H1 (cell line): Measurements from ENCODE around the gene FAM171A1. TPM values are rescaled to one million over a fixed set of nuclear protein-coding genes. Genes with fewer than 3 reads are reported as not detected.

Experiments
- CTCF ChIA-PET: fragments of 300-600 bp; sonication (Branson Sonifier 250); formaldehyde crosslinking; loops from one replicate; lab custom pipeline; 2021; ENCODE audit not compliant: partially characterized antibody; lab: Charles Lee
- POLR2A ChIA-PET: fragments of 300-600 bp; sonication (Branson Sonifier 250); formaldehyde crosslinking; loops from one replicate; lab custom pipeline; 2021; ENCODE audit warnings: inconsistent platforms; ENCODE audit not compliant: partially characterized antibody; lab: Charles Lee
- DNase-seq, 2 experiments: peaks; one replicate each; pipeline versions ENCODE4 v3.0.0 to v3.0.0-alpha.2; 2010 to 2022; ENCODE audit warnings: low spot score in 2 of 2, low read depth in 1 of 2, mixed read lengths in 1 of 2
- FAIRE-seq: peaks from 2 replicates; lab custom pipeline; 2011; peaks lifted over from hg19 to GRCh38; lab: Jason Lieb, UNC
- H2AFZ ChIP-seq: 2 replicates; pipeline ENCODE4 v1.8.1; 2012; ENCODE audit warnings: low read length, inconsistent platforms
- H2AK5ac ChIP-seq: 2 replicates; pipeline ENCODE4 v1.6.1; 2013; ENCODE audit warnings: low read depth, low read length
- H2BK120ac ChIP-seq: replicated peaks from 2 replicates; pipeline ENCODE3; 2013; ENCODE audit warnings: low read depth, low read length, inconsistent platforms
- H2BK12ac ChIP-seq: 2 replicates; pipeline ENCODE4 v1.6.1; 2013; ENCODE audit warnings: low read depth, low read length
- H2BK15ac ChIP-seq: 2 replicates; pipeline ENCODE4 v1.6.1; 2013; ENCODE audit warnings: low read length
- H2BK20ac ChIP-seq: 2 replicates; pipeline ENCODE4 v1.6.1; 2013; ENCODE audit warnings: low read length
- H2BK5ac ChIP-seq: 2 replicates; pipeline ENCODE4 v1.6.1; 2013; ENCODE audit warnings: low read depth, low read length
- H3K14ac ChIP-seq: 2 replicates; pipeline ENCODE4 v1.6.1; 2013; ENCODE audit warnings: inconsistent platforms; ENCODE audit not compliant: insufficient read length
- H3K18ac ChIP-seq: 2 replicates; pipeline ENCODE4 v1.6.1; 2013; ENCODE audit warnings: low read length; ENCODE audit errors: extremely low read depth
- H3K23ac ChIP-seq: 2 replicates; pipeline ENCODE4 v1.6.1; 2013; ENCODE audit warnings: inconsistent platforms; ENCODE audit not compliant: insufficient read length
- H3K23me2 ChIP-seq: 2 replicates; pipeline ENCODE4 v1.6.1; 2013; ENCODE audit warnings: low read depth, low read length
- H3K27ac ChIP-seq: 2 replicates; pipeline ENCODE4 v1.6.1; 2011; ENCODE audit warnings: low read depth, low read length, inconsistent platforms
- H3K27me3 ChIP-seq, 4 experiments: replicated peaks in 1 of 4; 1 replicate in 1 of 4; 2 replicates in 3 of 4; pipeline versions ENCODE4 v1.6.1 to v1.8.1; 2011 to 2013; ENCODE audit warnings: low read length in 3 of 4, mild to moderate bottlenecking in 3 of 4, inconsistent platforms in 2 of 4, mixed read lengths in 2 of 4, moderate library complexity in 1 of 4; ENCODE audit not compliant: control insufficient read depth in 3 of 4, insufficient read depth in 3 of 4; ENCODE audit errors: extremely low read depth in 1 of 4
- H3K36me3 ChIP-seq, 4 experiments: 2 replicates each; pipeline versions ENCODE4 v1.6.1 to v1.8.1; 2011 to 2013; ENCODE audit warnings: mild to moderate bottlenecking in 4 of 4, low read length in 3 of 4, moderate library complexity in 2 of 4, control low read depth in 1 of 4, inconsistent platforms in 1 of 4; ENCODE audit not compliant: insufficient read depth in 4 of 4, control insufficient read depth in 2 of 4
- H3K4ac ChIP-seq: replicated peaks from 2 replicates; pipeline ENCODE3; 2013; ENCODE audit warnings: low read length, low read depth, mixed read lengths, inconsistent platforms; ENCODE audit not compliant: insufficient read length
- H3K4me1 ChIP-seq, 4 experiments: replicated peaks in 1 of 4; 1 replicate in 1 of 4; 2 replicates in 3 of 4; pipeline versions ENCODE4 v1.6.1 to v1.8.1; 2011 to 2013; ENCODE audit warnings: low read length in 3 of 4, inconsistent platforms in 2 of 4, mixed read lengths in 1 of 4; ENCODE audit not compliant: insufficient read depth in 4 of 4, control insufficient read depth in 3 of 4
- H3K4me2 ChIP-seq, 2 experiments: 2 replicates each; pipeline versions ENCODE4 v1.6.1 to v1.8.1; 2011 to 2013; ENCODE audit warnings: low read depth in 2 of 2, low read length in 2 of 2, control low read depth in 1 of 2, inconsistent platforms in 1 of 2, mild to moderate bottlenecking in 1 of 2; ENCODE audit not compliant: insufficient read depth in 1 of 2
- H3K4me3 ChIP-seq, 4 experiments: fragments of 200-600, 300-600 bp in 1 of 4; sonication (generic), shearing (Covaris generic), sonication (Bioruptor Twin) in 1 of 4; 2 replicates each; pipeline versions ENCODE4 v1.5.1 to v1.8.1; 2011 to 2016; ENCODE audit warnings: low read length in 4 of 4, low read depth in 3 of 4, control low read depth in 2 of 4, inconsistent platforms in 2 of 4, mild to moderate bottlenecking in 2 of 4, mixed read lengths in 1 of 4, moderate library complexity in 1 of 4; ENCODE audit not compliant: insufficient read depth in 2 of 4; ENCODE audit errors: extremely low read depth in 1 of 4
- H3K56ac ChIP-seq: replicated peaks from 2 replicates; pipeline ENCODE3; 2013; ENCODE audit warnings: low read depth, mild to moderate bottlenecking, mixed read lengths, low read length, inconsistent platforms; ENCODE audit not compliant: insufficient read length
- H3K79me1 ChIP-seq: 2 replicates; pipeline ENCODE4 v1.6.1; 2013; ENCODE audit warnings: low read depth, low read length, control low read depth
- H3K79me2 ChIP-seq, 2 experiments: 2 replicates each; pipeline versions ENCODE4 v1.6.1 to v1.8.1; 2012 to 2013; ENCODE audit warnings: low read length in 2 of 2, mild to moderate bottlenecking in 2 of 2, inconsistent platforms in 1 of 2; ENCODE audit not compliant: insufficient read depth in 2 of 2, control insufficient read depth in 1 of 2
- H3K9ac ChIP-seq, 4 experiments: replicated peaks in 1 of 4; 1 replicate in 1 of 4; 2 replicates in 3 of 4; pipeline versions ENCODE4 v1.6.1 to v1.8.1; 2011 to 2013; ENCODE audit warnings: low read depth in 3 of 4, low read length in 3 of 4, control low read depth in 2 of 4, mild to moderate bottlenecking in 2 of 4, moderate library complexity in 2 of 4, inconsistent platforms in 1 of 4; ENCODE audit errors: extremely low read depth in 1 of 4
- H3K9me3 ChIP-seq, 2 experiments: 2 replicates each; pipeline versions ENCODE4 v1.6.1 to v1.8.1; 2012 to 2013; ENCODE audit warnings: mild to moderate bottlenecking in 2 of 2, moderate library complexity in 2 of 2, control low read depth in 1 of 2, inconsistent platforms in 1 of 2, low read depth in 1 of 2, low read length in 1 of 2, mixed read lengths in 1 of 2; ENCODE audit not compliant: insufficient read depth in 2 of 2
- H4K20me1 ChIP-seq, 2 experiments: replicated peaks in 1 of 2; 2 replicates each; pipeline versions ENCODE3 to v1.8.1; 2011 to 2013; ENCODE audit warnings: inconsistent platforms in 2 of 2, low read length in 2 of 2, mild to moderate bottlenecking in 1 of 2; ENCODE audit not compliant: insufficient read depth in 2 of 2, control insufficient read depth in 1 of 2
- H4K5ac ChIP-seq: 2 replicates; pipeline ENCODE4 v1.6.1; 2013; ENCODE audit warnings: low read length, low read depth, mixed read lengths, inconsistent platforms; ENCODE audit not compliant: insufficient read length
- H4K8ac ChIP-seq: 2 replicates; pipeline ENCODE4 v1.8.0; 2013; ENCODE audit warnings: mild to moderate bottlenecking, moderate library complexity, low read length, inconsistent platforms; ENCODE audit not compliant: insufficient read depth; ENCODE audit errors: extremely low read depth
- H4K91ac ChIP-seq: replicated peaks from 2 replicates; pipeline ENCODE3; 2013; ENCODE audit warnings: low read length, mixed read lengths, inconsistent platforms; ENCODE audit not compliant: insufficient read length
- WGBS, 2 experiments: shearing (Covaris generic) in 1 of 2; methylation state at CpG; one replicate each; pipeline versions ENCODE4 v1.1.6 to v1.1.7; 2013 to 2015; ENCODE audit warnings: low lambda C conversion rate in 2 of 2, mixed read lengths in 2 of 2, inconsistent platforms in 1 of 2, low coverage in 1 of 2, missing lambda C conversion rate in 1 of 2; ENCODE audit not compliant: insufficient replicate concordance in 2 of 2, insufficient coverage in 1 of 2, insufficient read length in 1 of 2; ENCODE audit errors: extremely low coverage in 1 of 2, missing lambda C conversion rate in 1 of 2; 5-methylcytosine and 5-hydroxymethylcytosine counted together
- polyA plus RNA-seq, 7 experiments: library from polyadenylated mRNA; depleted of rRNA in 3 of 7; stranded (reverse) in 5 of 7; unstranded in 2 of 7; fragments of >200 nt in 5 of 7; fragments of 200-250 nt in 2 of 7; gene quantifications; 1 replicate in 5 of 7; 2 replicates in 1 of 7; 4 replicates in 1 of 7; pipeline versions ENCODE4 v1.2.1 to v1.2.3, GENCODE V29; 2011 to 2013; ENCODE audit warnings: missing spikeins in 2 of 7, mixed read lengths in 2 of 7
- total RNA-seq: library from RNA; stranded (reverse); fragmentation: NEBNext Ultra II Directional; extraction: Animal tissue kit (Norgen Biotek cat#: 25700); gene quantifications from 2 replicates; pipeline ENCODE4 v1.2.1, GENCODE V29; 2021

The FAM171A1 gene
- total and polyA plus RNA-seq, 2 of the 8 experiments (the other 6 are each of a cell fraction or from before 2014, with no cell fraction given) = 26.6 to 42.1 TPM

- H3K27ac ChIP-seq = no peak overlapping the region
- 83% methylated on average over 5 of the region's 5 CpGs; no CpG with 5 or more reads in 1 of the 2 experiments for WGBS, 2 experiments
- H2BK20ac ChIP-seq = no peak overlapping the region
- FAIRE-seq = no peak
- no peak overlapping the region for H3K56ac ChIP-seq
- no peak overlapping the region for H3K23ac ChIP-seq
- no peak overlapping the region for H2AK5ac ChIP-seq
- H3K79me1 ChIP-seq = no peaks in the 10 kb centered on the region; the same call in 1 of the 2 replicates
- no peak overlapping the region for H3K18ac ChIP-seq
- H3K4me1 ChIP-seq = 0 out of 7 replicates have a peak, but pooled peaks cover 0 to 2% (median 0%) of the 10 kb centered on the region in 4 experiments
- H3K79me2 ChIP-seq = no peaks in the 10 kb centered on the region
- H3K14ac ChIP-seq = peak overlapping the region; percentile 40
- H2BK12ac ChIP-seq = no peak overlapping the region
- no peak overlapping the region for H2BK15ac ChIP-seq
- H4K5ac ChIP-seq = no peak overlapping the region
- ChIA-PET CTCF (interaction anchor here (0.6 to 0.9 kb wide), 2 partner anchors 217 to 240 kb away, joined by 3 to 4 read pairs; no protein-coding TSS in a partner anchor), POLR2A (no interaction called here)
- no peaks in the 10 kb centered on the region for H3K9me3 ChIP-seq
- H2BK120ac ChIP-seq = no peak overlapping the region
- no peak overlapping the region for H3K9ac ChIP-seq
- no peak overlapping the region for H2BK5ac ChIP-seq
- H3K4me3 ChIP-seq = no peak overlapping the region
- peak overlapping the region; percentile 48; the same call in 1 of the 2 replicates for H2AFZ ChIP-seq
- no peak overlapping the region for H4K8ac ChIP-seq
- H4K20me1 ChIP-seq = no peaks in the 10 kb centered on the region
- peak overlapping the region; percentile 3 for H3K4ac ChIP-seq
- H3K4me2 ChIP-seq = no peak overlapping the region
- DNase-seq = no peak
- H3K36me3 ChIP-seq = no peaks in the 10 kb centered on the region; a peak in 1 of 8 replicates
- H3K27me3 ChIP-seq = no peaks in the 10 kb centered on the region
- no peak overlapping the region for H4K91ac ChIP-seq
- H3K23me2 ChIP-seq = no peaks in the 10 kb centered on the region
These were observed 15.9 kb upstream of the FAM171A1 start for GRCh38 chr10:15387021-15387420.
